ENCODE measurements around the gene WDR83. TPM values are rescaled to one million over a fixed set of nuclear protein-coding genes. Genes with fewer than 3 reads are reported as not detected.

The WDR83 gene
- total RNA-seq, 1 donor from 2014 or later: 14.6 TPM

DNA sequence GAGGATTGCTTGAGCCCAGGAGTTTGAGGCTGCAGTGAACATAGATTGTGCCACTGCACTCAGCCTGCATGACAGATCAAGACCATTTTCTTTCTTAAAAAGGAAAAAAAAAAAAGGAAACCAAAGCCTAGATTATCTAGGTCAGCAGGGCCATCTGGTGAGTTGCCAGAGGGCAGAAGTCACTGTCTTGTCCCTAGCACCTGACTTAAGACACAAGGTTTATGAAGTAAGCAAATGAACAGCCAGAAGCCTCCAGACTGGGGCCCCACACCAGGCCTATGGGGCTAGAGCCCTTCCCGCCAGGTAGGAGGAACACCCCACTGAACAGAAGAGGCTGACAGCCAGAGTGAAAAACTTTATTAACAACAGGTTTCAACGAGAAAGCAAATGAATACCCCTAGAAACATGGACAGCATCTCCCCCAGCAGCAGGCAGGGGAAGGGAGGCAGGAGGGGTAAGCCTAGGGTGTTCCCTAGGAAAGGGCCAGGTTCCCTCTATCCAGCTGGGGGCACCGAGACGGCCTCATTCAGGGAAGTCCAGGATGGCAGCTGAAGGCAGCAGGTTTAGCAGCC lies 1.2 kb downstream of the WDR83 start:
- H3K4me3 Mint-ChIP-seq: peak overlapping the region; percentile 99
- peak overlapping the region; percentile 98 for H3K27ac Mint-ChIP-seq
- peaks cover 9% of the 10 kb centered on the region for H3K36me3 Mint-ChIP-seq
- H3K9me3 Mint-ChIP-seq: no peaks in the 10 kb centered on the region
- H3K4me1 Mint-ChIP-seq (ENCODE audit: unreplicated experiment): peaks cover 18% of the 10 kb centered on the region
- no peaks in the 10 kb centered on the region for H3K27me3 Mint-ChIP-seq
- TF ChIP-seq, protein P1, sequence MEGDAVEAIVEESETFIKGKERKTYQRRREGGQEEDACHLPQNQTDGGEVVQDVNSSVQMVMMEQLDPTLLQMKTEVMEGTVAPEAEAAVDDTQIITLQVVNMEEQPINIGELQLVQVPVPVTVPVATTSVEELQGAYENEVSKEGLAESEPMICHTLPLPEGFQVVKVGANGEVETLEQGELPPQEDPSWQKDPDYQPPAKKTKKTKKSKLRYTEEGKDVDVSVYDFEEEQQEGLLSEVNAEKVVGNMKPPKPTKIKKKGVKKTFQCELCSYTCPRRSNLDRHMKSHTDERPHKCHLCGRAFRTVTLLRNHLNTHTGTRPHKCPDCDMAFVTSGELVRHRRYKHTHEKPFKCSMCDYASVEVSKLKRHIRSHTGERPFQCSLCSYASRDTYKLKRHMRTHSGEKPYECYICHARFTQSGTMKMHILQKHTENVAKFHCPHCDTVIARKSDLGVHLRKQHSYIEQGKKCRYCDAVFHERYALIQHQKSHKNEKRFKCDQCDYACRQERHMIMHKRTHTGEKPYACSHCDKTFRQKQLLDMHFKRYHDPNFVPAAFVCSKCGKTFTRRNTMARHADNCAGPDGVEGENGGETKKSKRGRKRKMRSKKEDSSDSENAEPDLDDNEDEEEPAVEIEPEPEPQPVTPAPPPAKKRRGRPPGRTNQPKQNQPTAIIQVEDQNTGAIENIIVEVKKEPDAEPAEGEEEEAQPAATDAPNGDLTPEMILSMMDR (conservative IDR thresholded peaks at IDR 0.05): no peak
- no peak for DNase-seq (ENCODE audit: extremely low spot score, unreplicated experiment)

DNA sequence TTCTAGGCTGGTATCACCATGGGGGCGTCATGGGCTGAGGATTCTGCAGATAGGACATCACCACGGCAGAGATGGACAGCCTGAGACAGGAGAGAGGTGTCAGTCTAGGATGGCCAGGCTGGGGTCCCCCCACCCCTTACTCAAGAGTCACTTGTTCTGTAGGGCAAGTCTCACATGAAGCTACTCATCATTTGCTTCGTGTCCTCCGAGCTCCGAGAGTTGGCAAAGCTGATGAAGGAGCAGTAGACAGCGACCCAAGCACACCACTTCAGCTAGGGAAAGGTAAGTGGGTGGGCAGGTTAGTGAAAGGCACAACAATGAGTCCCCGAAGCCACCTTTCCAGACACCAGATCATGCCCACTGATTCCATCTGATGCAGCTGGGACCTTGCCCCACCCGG lies 1.7 kb downstream of the WDR83 start:
- no peaks in the 10 kb centered on the region for H3K27me3 Mint-ChIP-seq
- peaks cover 18% of the 10 kb centered on the region for H3K4me1 Mint-ChIP-seq (ENCODE audit: unreplicated experiment)
- DNase-seq (ENCODE audit: extremely low spot score, unreplicated experiment): no peak
- TF ChIP-seq, protein P1 (conservative IDR thresholded peaks at IDR 0.05): no peak
- peak overlapping the region; percentile 98 for H3K27ac Mint-ChIP-seq
- H3K9me3 Mint-ChIP-seq: no peaks in the 10 kb centered on the region
- H3K36me3 Mint-ChIP-seq: peaks cover 9% of the 10 kb centered on the region
- H3K4me3 Mint-ChIP-seq: peak overlapping the region; percentile 99

DNA sequence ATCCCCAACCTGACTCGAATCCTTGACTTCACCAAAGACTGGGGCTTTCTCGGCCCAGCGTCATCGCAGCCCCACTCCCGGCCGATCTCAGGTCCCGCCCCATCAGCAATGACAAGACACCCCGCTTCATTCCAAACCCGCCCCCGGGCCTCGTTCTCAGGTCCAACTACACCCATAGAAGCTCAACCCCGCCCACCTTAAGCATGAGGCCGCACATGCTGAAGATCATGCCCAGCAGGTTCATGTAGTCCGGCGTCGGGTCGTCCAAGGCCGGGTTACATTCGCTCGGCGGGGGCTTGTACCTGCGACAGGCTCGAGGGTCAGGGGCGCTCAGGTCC lies 2.3 kb downstream of the WDR83 start:
- Mint-ChIP-seq H3K4me1 (ENCODE audit: unreplicated experiment) (peaks cover 18% of the 10 kb centered on the region), H3K27me3 (no peaks in the 10 kb centered on the region), H3K9me3 (no peaks in the 10 kb centered on the region), H3K36me3 (peaks cover 9% of the 10 kb centered on the region), H3K27ac (peak overlapping the region; percentile 98), H3K4me3 (peak overlapping the region; percentile 99)
- no peak for DNase-seq (ENCODE audit: extremely low spot score, unreplicated experiment)
- TF ChIP-seq, protein P1 (conservative IDR thresholded peaks at IDR 0.05): no peak

DNA sequence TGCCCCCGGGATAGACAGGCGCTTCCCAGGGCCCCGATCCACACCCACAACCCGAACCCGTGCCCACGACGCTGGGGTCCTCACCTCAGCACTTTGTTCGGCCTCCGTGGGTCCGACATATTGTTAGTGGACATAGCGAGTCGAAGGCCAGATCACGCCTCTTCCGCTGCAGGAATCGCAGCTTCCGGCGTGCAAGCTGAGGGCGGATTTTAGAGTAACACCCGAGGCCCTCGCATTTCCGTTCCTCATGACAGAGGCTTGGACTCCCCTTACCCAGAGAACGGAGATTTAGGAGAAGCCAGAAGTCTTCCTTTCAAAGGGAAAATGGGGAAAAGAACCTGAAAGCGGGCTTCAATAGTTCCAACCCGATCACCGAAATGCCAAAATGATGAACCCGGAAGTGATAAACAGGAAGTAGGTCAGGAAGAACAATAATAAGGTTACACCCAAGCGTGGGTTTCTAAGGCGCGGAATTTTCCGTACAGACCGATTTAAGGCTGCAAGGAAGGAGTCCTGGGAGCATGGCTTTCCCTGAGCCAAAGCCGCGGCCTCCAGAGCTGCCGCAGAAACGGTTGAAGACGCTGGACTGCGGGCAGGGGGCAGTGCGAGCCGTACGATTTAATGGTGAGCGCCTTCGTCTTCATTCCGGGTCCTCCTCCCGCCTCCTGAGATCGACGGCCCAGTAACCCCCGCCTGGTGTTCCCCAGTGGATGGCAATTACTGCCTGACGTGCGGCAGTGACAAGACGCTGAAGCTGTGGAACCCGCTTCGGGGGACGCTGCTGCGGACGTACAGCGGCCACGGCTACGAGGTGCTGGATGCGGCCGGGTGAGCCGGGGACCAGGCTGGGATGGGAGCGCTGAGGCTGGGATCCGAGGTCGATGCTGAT lies 2.9 kb downstream of the WDR83 start:
- Mint-ChIP-seq H3K27me3 (no peaks in the 10 kb centered on the region), H3K36me3 (peaks cover 13% of the 10 kb centered on the region), H3K4me1 (ENCODE audit: unreplicated experiment) (peaks cover 18% of the 10 kb centered on the region), H3K4me3 (peak overlapping the region; percentile 99), H3K9me3 (no peaks in the 10 kb centered on the region), H3K27ac (peak overlapping the region; percentile 98)
- TF ChIP-seq, protein P1 (conservative IDR thresholded peaks at IDR 0.05): no peak
- DNase-seq (ENCODE audit: extremely low spot score, unreplicated experiment): no peak

DNA sequence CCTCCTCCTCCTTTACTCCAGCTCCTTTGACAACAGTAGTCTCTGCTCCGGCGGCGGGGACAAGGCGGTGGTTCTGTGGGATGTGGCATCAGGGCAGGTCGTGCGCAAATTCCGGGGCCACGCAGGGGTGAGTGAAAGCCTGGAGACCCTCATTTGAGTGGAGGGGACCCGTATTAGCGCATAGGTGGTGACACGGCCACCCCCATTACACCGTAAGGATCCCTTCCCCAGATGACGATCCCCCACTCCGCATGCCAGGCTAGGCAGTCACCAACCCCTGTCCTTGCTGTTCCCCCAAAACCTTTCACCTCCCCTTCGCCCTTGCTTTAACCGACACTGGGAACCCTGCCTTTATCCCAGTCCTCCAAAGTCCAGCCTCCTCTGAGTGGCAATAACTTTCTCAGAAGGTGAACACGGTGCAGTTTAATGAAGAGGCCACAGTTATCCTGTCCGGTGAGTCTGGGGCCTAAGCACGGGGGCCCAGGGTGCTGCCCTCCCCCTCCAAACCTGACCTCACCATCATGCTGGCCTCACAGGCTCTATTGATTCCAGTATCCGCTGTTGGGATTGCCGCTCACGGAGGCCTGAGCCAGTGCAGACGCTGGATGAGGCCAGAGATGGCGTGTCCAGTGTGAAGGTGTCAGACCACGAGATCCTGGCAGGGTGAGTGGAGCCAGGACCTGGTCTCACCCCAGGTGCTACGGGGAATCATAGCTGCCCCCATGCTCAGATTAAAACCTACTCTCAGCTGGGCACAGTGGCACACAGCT lies 3.7 kb downstream of the WDR83 start:
- H3K27ac Mint-ChIP-seq: peak overlapping the region; percentile 98
- peak overlapping the region; percentile 99 for H3K4me3 Mint-ChIP-seq
- peaks cover 18% of the 10 kb centered on the region for H3K4me1 Mint-ChIP-seq (ENCODE audit: unreplicated experiment)
- no peak for DNase-seq (ENCODE audit: extremely low spot score, unreplicated experiment)
- no peaks in the 10 kb centered on the region for H3K27me3 Mint-ChIP-seq
- H3K36me3 Mint-ChIP-seq: peaks cover 14% of the 10 kb centered on the region
- TF ChIP-seq, protein P1 (conservative IDR thresholded peaks at IDR 0.05): no peak
- H3K9me3 Mint-ChIP-seq: no peaks in the 10 kb centered on the region
